Osteoblast (primary cell): ENCODE measurements around the gene ZNF865. TPM values are rescaled to one million over a fixed set of nuclear protein-coding genes. Genes with fewer than 3 reads are reported as not detected.

ENCODE experiments used
- DNase-seq: peaks from one replicate; pipeline ENCODE4 v3.0.0; 2011; ENCODE audit warnings: low spot score, mixed read lengths; ENCODE audit not compliant: insufficient read length; ENCODE audit errors: missing footprints
- H2AFZ ChIP-seq: 2 replicates; pipeline ENCODE4 v1.6.0; 2011; ENCODE audit warnings: mild to moderate bottlenecking, low read length
- H3K27ac ChIP-seq: 2 replicates; pipeline ENCODE4 v1.5.1; 2011; ENCODE audit warnings: mild to moderate bottlenecking, low read depth, low read length, moderate library complexity
- H3K27me3 ChIP-seq: 2 replicates; pipeline ENCODE4 v1.6.0; 2012; ENCODE audit warnings: mild to moderate bottlenecking, control low read depth, inconsistent platforms, low read length, moderate library complexity; ENCODE audit not compliant: insufficient read depth
- H3K36me3 ChIP-seq: 2 replicates; pipeline ENCODE4 v1.5.1; 2011; ENCODE audit warnings: mild to moderate bottlenecking, low read length, control low read depth, moderate library complexity; ENCODE audit not compliant: insufficient read depth
- H3K4me1 ChIP-seq: 2 replicates; pipeline ENCODE4 v1.5.1; 2011; ENCODE audit warnings: mild to moderate bottlenecking, low read length, control low read depth, moderate library complexity; ENCODE audit not compliant: insufficient read depth
- H3K4me2 ChIP-seq: 2 replicates; pipeline ENCODE4 v1.6.0; 2011; ENCODE audit warnings: mild to moderate bottlenecking, low read length; ENCODE audit not compliant: insufficient read depth
- H3K4me3 ChIP-seq: fragments of 200-600 bp; sonication (generic); 3 replicates; pipeline ENCODE4 v1.5.1; 2012; ENCODE audit warnings: mild to moderate bottlenecking, low read length, inconsistent platforms; ENCODE audit not compliant: insufficient read depth
- H3K79me2 ChIP-seq: 2 replicates; pipeline ENCODE4 v1.6.0; 2012; ENCODE audit warnings: mild to moderate bottlenecking, low read length, control low read depth, inconsistent platforms; ENCODE audit not compliant: insufficient read depth
- H3K9me3 ChIP-seq: 2 replicates; pipeline ENCODE4 v1.5.1; 2011; ENCODE audit warnings: low read depth, low read length, control low read depth
- H4K20me1 ChIP-seq: 2 replicates; pipeline ENCODE4 v1.6.0; 2012; ENCODE audit warnings: mild to moderate bottlenecking, low read length, control low read depth; ENCODE audit not compliant: insufficient read depth
- CTCF ChIP-seq: IDR thresholded peaks from 2 replicates; pipeline ENCODE4 v1.5.1; 2011; ENCODE audit warnings: mild to moderate bottlenecking, low read depth, low read length, moderate library complexity; ENCODE audit errors: extremely low read depth
- total RNA-seq: library from RNA; depleted of rRNA; stranded (reverse); fragments of >200 nt; gene quantifications from 2 replicates; pipeline ENCODE4 v1.2.3, GENCODE V29; 2012

Gene ZNF865
- total RNA-seq, 1 donor: 1.4 TPM

- Histone ChIP-seq H3K4me3 (peak overlapping the region; percentile 85), H3K4me2 (peak overlapping the region; percentile 20), H3K9me3 (no peaks in the 10 kb centered on the region), H2AFZ (no peak overlapping the region), H3K79me2 (peaks cover 4% of the 10 kb centered on the region), H3K36me3 (peaks cover 4% of the 10 kb centered on the region), H4K20me1 (peaks cover 7% of the 10 kb centered on the region), H3K4me1 (peaks cover 4% of the 10 kb centered on the region), H3K27ac (no peak overlapping the region), H3K27me3 (no peaks in the 10 kb centered on the region)
- peak; percentile 83 for DNase-seq
- TF ChIP-seq CTCF: no peak
These were observed 18.1 kb downstream of the ZNF865 start for GRCh38 chr19:55623561-55623960.

- peak within 1 kb of the TSS; percentile 85 for H3K4me3 ChIP-seq
- DNase-seq: peak; percentile 99
- peaks cover 7% of the 10 kb centered on the region for H4K20me1 ChIP-seq
- H3K9me3 ChIP-seq: no peaks in the 10 kb centered on the region
- TF ChIP-seq CTCF: no peak
- peaks cover 4% of the 10 kb centered on the region for H3K36me3 ChIP-seq
- H3K27me3 ChIP-seq: no peaks in the 10 kb centered on the region
- peaks cover 4% of the 10 kb centered on the region for H3K79me2 ChIP-seq
- H3K4me1 ChIP-seq: peaks cover 4% of the 10 kb centered on the region
- H2AFZ ChIP-seq: peak within 1 kb of the TSS; percentile 98
- peak within 1 kb of the TSS; percentile 97 for H3K4me2 ChIP-seq
- H3K27ac ChIP-seq: peak within 1 kb of the TSS; percentile 78
These were observed 18.9 kb downstream of the ZNF865 start, which contains the start of gene ZNF784 for GRCh38 chr19:55624109-55625003. TSS of gene ZNF784 (minus strand) at chr19:55624566. CDS start at chr19:55624561, 5 bp downstream.

GRCh38 chr19:55625004-55625326 lies 19.5 kb downstream of the ZNF865 start:
- Histone ChIP-seq H3K4me1 (peaks cover 4% of the 10 kb centered on the region), H3K9me3 (no peaks in the 10 kb centered on the region), H4K20me1 (peaks cover 7% of the 10 kb centered on the region), H3K36me3 (peaks cover 4% of the 10 kb centered on the region), H3K27me3 (no peaks in the 10 kb centered on the region), H2AFZ (peak overlapping the region; percentile 98), H3K4me3 (peak overlapping the region; percentile 85), H3K79me2 (peaks cover 4% of the 10 kb centered on the region), H3K27ac (peak overlapping the region; percentile 78), H3K4me2 (peak overlapping the region; percentile 97)
- TF ChIP-seq CTCF: no peak
- peak; percentile 18 for DNase-seq

GRCh38 chr19:55626350-55626749 lies 20.9 kb downstream of the ZNF865 start:
- peaks cover 4% of the 10 kb centered on the region for H3K4me1 ChIP-seq
- no peak overlapping the region for H3K4me2 ChIP-seq
- no peak overlapping the region for H2AFZ ChIP-seq
- H3K79me2 ChIP-seq: peaks cover 4% of the 10 kb centered on the region
- H3K27ac ChIP-seq: no peak overlapping the region
- no peak overlapping the region for H3K4me3 ChIP-seq
- no peak for TF ChIP-seq CTCF
- H4K20me1 ChIP-seq: peaks cover 5% of the 10 kb centered on the region
- H3K27me3 ChIP-seq: no peaks in the 10 kb centered on the region
- no peaks in the 10 kb centered on the region for H3K36me3 ChIP-seq
- no peaks in the 10 kb centered on the region for H3K9me3 ChIP-seq
- no peak for DNase-seq
